Endothelial cell of umbilical vein (primary cell): ENCODE data around the gene COL18A1.

Experiments used
- EZH2 ChIP-seq: IDR thresholded peaks from 2 replicates; pipeline ENCODE4 v1.6.1; 2012; ENCODE audit warnings: borderline replicate concordance, low read depth, mild to moderate bottlenecking, moderate library complexity, low read length, inconsistent platforms; ENCODE audit not compliant: severe bottlenecking
- GATA2 ChIP-seq: IDR thresholded peaks from 2 replicates; pipeline ENCODE4 v1.7.0; 2011; ENCODE audit warnings: low read depth, mild to moderate bottlenecking, moderate library complexity, mixed read lengths, low read length; ENCODE audit not compliant: insufficient read length, insufficient read depth
- JUN ChIP-seq: IDR thresholded peaks from 2 replicates; pipeline ENCODE4 v1.6.1; 2011; ENCODE audit warnings: borderline replicate concordance, low read depth; ENCODE audit not compliant: insufficient read length, insufficient read depth
- MYC ChIP-seq: IDR thresholded peaks from one replicate; pipeline ENCODE4 v1.6.1; 2011; ENCODE audit warnings: mild to moderate bottlenecking, low read depth, low read length
- POLR2A ChIP-seq: IDR thresholded peaks from 2 replicates; pipeline ENCODE4 v1.6.1; 2012; ENCODE audit warnings: low read depth, mild to moderate bottlenecking, control low read depth, low read length
- POLR2AphosphoS5 ChIP-seq: IDR thresholded peaks from 2 replicates; pipeline ENCODE4 v1.6.1; 2012; ENCODE audit warnings: low read depth, mild to moderate bottlenecking, control low read depth, low read length, moderate library complexity; ENCODE audit not compliant: insufficient read depth
- TF ChIP-seq, protein P1 (sequence below), 2 donors: IDR thresholded peaks; 1 replicate in 1 of 2; 2 replicates in 1 of 2; pipeline ENCODE4 v1.5.1; 2011; ENCODE audit warnings: low read length in 2 of 2, mild to moderate bottlenecking in 2 of 2, moderate library complexity in 2 of 2, control low read depth in 1 of 2, inconsistent platforms in 1 of 2, low read depth in 1 of 2; ENCODE audit not compliant: insufficient read depth in 1 of 2; ENCODE audit errors: extremely low read depth in 1 of 2
- TF ChIP-seq, protein P2 (sequence below): IDR thresholded peaks from 2 replicates; pipeline ENCODE4 v1.6.1; 2011; ENCODE audit not compliant: insufficient read depth, insufficient read length

DNA sequence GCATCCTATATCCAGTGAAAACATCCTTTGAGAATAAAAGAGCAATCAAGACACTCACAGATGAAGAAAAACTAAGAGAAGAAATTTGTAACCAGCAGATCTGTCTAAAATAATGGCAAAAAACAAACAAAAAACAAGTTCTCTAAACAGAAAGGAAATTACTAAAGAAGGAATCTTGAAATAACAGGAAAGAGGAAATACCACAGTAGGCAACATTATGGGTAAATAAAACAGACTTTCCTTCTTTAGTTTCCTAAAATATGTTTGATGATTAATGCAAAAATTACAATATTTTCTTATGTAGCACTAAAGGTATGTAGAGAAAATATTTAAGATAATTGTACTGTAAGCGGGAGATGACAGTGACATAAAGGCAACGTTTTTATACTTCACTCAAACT lies 113.8 kb downstream of the COL18A1 start:
- TF ChIP-seq, protein P1, sequence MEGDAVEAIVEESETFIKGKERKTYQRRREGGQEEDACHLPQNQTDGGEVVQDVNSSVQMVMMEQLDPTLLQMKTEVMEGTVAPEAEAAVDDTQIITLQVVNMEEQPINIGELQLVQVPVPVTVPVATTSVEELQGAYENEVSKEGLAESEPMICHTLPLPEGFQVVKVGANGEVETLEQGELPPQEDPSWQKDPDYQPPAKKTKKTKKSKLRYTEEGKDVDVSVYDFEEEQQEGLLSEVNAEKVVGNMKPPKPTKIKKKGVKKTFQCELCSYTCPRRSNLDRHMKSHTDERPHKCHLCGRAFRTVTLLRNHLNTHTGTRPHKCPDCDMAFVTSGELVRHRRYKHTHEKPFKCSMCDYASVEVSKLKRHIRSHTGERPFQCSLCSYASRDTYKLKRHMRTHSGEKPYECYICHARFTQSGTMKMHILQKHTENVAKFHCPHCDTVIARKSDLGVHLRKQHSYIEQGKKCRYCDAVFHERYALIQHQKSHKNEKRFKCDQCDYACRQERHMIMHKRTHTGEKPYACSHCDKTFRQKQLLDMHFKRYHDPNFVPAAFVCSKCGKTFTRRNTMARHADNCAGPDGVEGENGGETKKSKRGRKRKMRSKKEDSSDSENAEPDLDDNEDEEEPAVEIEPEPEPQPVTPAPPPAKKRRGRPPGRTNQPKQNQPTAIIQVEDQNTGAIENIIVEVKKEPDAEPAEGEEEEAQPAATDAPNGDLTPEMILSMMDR (IDR thresholded peaks at IDR 0.05; ENCODE audit: extremely low read depth in 1 of 2, insufficient read depth in 1 of 2, low read depth in 1 of 2, low read length in 2 of 2), result no peak
- no peak for TF ChIP-seq POLR2AphosphoS5
- no peak for TF ChIP-seq POLR2A
- no peak for TF ChIP-seq EZH2
- TF ChIP-seq MYC, result no peak
- TF ChIP-seq, protein P2, sequence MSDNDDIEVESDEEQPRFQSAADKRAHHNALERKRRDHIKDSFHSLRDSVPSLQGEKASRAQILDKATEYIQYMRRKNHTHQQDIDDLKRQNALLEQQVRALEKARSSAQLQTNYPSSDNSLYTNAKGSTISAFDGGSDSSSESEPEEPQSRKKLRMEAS, result no peak
- no peak for TF ChIP-seq GATA2
- peak; percentile 61 for TF ChIP-seq JUN
